HCT116 (cell line): ENCODE results near the gene CD164L2.

ENCODE experiments used
- CTCF ChIP-seq, 3 experiments: fragments of 200-600 bp in 1 of 3; sonication (generic) in 1 of 3; IDR thresholded peaks in 2 of 3; conservative IDR thresholded peaks in 1 of 3; 2 replicates each; pipeline ENCODE4 v1.5.1; 2012 to 2017; ENCODE audit warnings: low read depth in 2 of 3, low read length in 2 of 3, antibody characterized with exemption in 1 of 3, borderline replicate concordance in 1 of 3, control low read depth in 1 of 3, mild to moderate bottlenecking in 1 of 3, mixed read lengths in 1 of 3, mixed run types in 1 of 3, moderate library complexity in 1 of 3; ENCODE audit not compliant: insufficient read depth in 1 of 3
- ELF1 ChIP-seq: IDR thresholded peaks from 2 replicates; pipeline ENCODE4 v1.6.1; 2012; ENCODE audit warnings: low read depth, borderline replicate concordance
- EZH2phosphoT487 ChIP-seq: fragments of 200-600 bp; IDR thresholded peaks from 2 replicates; pipeline ENCODE4 v1.6.1; 2018; ENCODE audit warnings: antibody characterized with exemption, borderline replicate concordance
- JUND ChIP-seq: IDR thresholded peaks from 2 replicates; pipeline ENCODE4 v1.6.1; 2012
- POLR2A ChIP-seq: IDR thresholded peaks from 2 replicates; pipeline ENCODE4 v1.7.0; 2011; ENCODE audit warnings: borderline replicate concordance; ENCODE audit not compliant: insufficient read depth, insufficient read length; ENCODE audit errors: extremely low read depth
- SIN3A ChIP-seq: IDR thresholded peaks from 2 replicates; pipeline ENCODE4 v1.6.1; 2012; ENCODE audit warnings: low read depth
- YY1 ChIP-seq: IDR thresholded peaks from 2 replicates; pipeline ENCODE4 v1.6.1; 2011; ENCODE audit warnings: low read length, low read depth, moderate library complexity, mild to moderate bottlenecking; ENCODE audit not compliant: insufficient replicate concordance; ENCODE audit errors: extremely low read depth

GRCh38 chr1:27364696-27365371 is 18.3 kb downstream of the CD164L2 start:
- TF ChIP-seq YY1 (no peak), JUND (no peak), CTCF (IDR thresholded peaks at IDR 0.05 in 2 of 3, conservative IDR thresholded peaks at IDR 0.05 in 1 of 3; ENCODE audit: borderline replicate concordance in 1 of 3, insufficient read depth in 1 of 3, low read depth in 2 of 3, low read length in 2 of 3) (no peak), ELF1 (no peak), POLR2A (no peak), SIN3A (no peak), EZH2phosphoT487 (no peak)
